Keratinocyte (primary cell): ENCODE results near the gene KRT1.

Source experiments
- CTCF ChIP-seq, 3 experiments: IDR thresholded peaks in 1 of 3; conservative IDR thresholded peaks in 1 of 3; optimal IDR thresholded peaks in 1 of 3; 2 replicates in 2 of 3; 3 replicates in 1 of 3; pipeline versions ENCODE3 to v1.5.1; 2011; ENCODE audit warnings: low read length in 3 of 3, mild to moderate bottlenecking in 3 of 3, moderate library complexity in 2 of 3, control low read depth in 1 of 3, inconsistent platforms in 1 of 3; ENCODE audit not compliant: insufficient read depth in 2 of 3; ENCODE audit errors: extremely low read depth in 1 of 3
- EZH2 ChIP-seq: IDR thresholded peaks from one replicate; pipeline ENCODE4 v1.6.1; 2012; ENCODE audit warnings: inconsistent platforms, mild to moderate bottlenecking, low read length, moderate library complexity

DNA sequence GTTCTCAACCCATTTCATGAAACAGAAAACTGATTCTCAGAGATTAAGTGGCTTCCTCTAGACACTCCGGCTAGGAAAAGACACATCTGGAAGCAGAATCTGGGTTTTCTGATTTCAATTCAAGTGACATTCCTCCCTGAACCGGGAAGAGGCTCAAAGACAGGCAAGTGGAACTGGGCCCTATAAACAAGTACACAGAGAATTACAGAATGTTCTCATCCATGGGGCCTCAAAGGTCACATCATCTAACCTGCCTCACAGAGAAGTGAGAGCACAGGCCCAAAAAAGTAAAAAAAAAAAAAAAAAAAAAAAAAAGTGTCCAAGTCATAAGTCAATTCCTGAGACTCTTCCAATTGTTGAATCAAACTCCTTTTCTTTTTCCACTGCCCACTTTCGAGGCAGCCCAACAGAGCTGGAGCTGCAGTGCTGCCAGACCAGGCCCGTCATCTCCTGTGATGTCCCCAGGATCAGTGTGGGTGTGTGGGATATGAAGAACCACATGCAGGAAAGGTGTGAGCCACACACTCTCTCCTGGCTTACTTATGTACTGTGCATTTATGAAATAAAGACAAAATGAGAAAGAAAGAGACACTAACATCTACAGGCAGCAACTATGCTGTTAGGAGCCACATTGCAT lies 2.8 kb upstream of the KRT1 start:
- TF ChIP-seq CTCF (optimal IDR thresholded peaks at IDR 0.05 in 1 of 3, IDR thresholded peaks at IDR 0.05 in 1 of 3, conservative IDR thresholded peaks at IDR 0.05 in 1 of 3; ENCODE audit: extremely low read depth in 1 of 3, insufficient read depth in 2 of 3, low read length in 3 of 3) (no peak), EZH2 (no peak)
